ENCODE data around the gene SND1.

Gene SND1

GRCh38 chr7:127872122-127872521, 220.1 kb downstream of the SND1 start:
- POLR2A ChIA-PET: no interaction called here
- no peak for TF ChIP-seq SP1 (IDR thresholded peaks at IDR 0.05)
- no peak for TF ChIP-seq FOXK2 (IDR thresholded peaks at IDR 0.05)
- TF ChIP-seq LEF1 (IDR thresholded peaks at IDR 0.05; ENCODE audit: borderline replicate concordance): no peak
- no peak for TF ChIP-seq HDGF (IDR thresholded peaks at IDR 0.05; ENCODE audit: borderline replicate concordance)
- TF ChIP-seq FOXA1 (IDR thresholded peaks at IDR 0.05): no peak
- TF ChIP-seq ZNF384 (IDR thresholded peaks at IDR 0.05): no peak
- TF ChIP-seq CTBP1 (IDR thresholded peaks at IDR 0.05; ENCODE audit: borderline replicate concordance): no peak
- TF ChIP-seq SUZ12 (IDR thresholded peaks at IDR 0.05): no peak
- no peak for TF ChIP-seq BHLHE40 (IDR thresholded peaks at IDR 0.05; ENCODE audit: borderline replicate concordance)
- TF ChIP-seq NFRKB (IDR thresholded peaks at IDR 0.05): no peak
- TF ChIP-seq PKNOX1 (IDR thresholded peaks at IDR 0.05): no peak
- TF ChIP-seq ARNT (IDR thresholded peaks at IDR 0.05): no peak
- TF ChIP-seq TARDBP (IDR thresholded peaks at IDR 0.05): no peak
- TF ChIP-seq ELF4 (IDR thresholded peaks at IDR 0.05): no peak
- no peak for DNase-seq (ENCODE audit: extremely low spot score)
- CTCF ChIA-PET: no interaction called here

DNA sequence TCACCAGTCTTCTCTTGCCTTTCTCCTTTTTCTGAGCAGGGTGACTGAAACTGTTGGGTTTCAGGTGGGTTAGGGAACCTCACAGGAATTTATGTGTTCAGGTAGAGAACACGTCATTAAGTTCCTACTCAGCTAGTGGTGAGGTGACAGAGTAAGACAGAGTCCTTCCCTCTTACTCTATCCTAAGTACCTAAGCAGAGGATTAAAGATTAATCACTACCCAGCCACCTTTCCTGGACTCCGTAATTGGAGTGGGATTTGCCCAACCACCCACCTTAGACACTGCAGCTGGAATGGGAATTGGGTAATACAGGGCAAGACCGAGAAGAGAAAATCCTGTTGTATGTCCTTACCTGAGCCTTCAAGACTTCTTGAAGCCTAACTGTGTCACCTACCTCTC, 221.2 kb downstream of the SND1 start:
- DNase-seq (ENCODE audit: extremely low spot score): no peak
- POLR2A ChIA-PET: interaction anchor here (0.6 kb wide), 1 partner anchor 38 kb away, joined by 3 read pairs; no protein-coding TSS in a partner anchor
- CTCF ChIA-PET: no interaction called here
- TF ChIP-seq SP1 (IDR thresholded peaks at IDR 0.05) (no peak), ARNT (IDR thresholded peaks at IDR 0.05) (no peak), HDGF (IDR thresholded peaks at IDR 0.05; ENCODE audit: borderline replicate concordance) (no peak), BHLHE40 (IDR thresholded peaks at IDR 0.05; ENCODE audit: borderline replicate concordance) (no peak), FOXK2 (IDR thresholded peaks at IDR 0.05) (no peak), L3MBTL2 (conservative IDR thresholded peaks at IDR 0.05) (no peak), FOXA1 (IDR thresholded peaks at IDR 0.05) (no peak), SUZ12 (IDR thresholded peaks at IDR 0.05) (no peak), TARDBP (IDR thresholded peaks at IDR 0.05) (no peak), ELF4 (IDR thresholded peaks at IDR 0.05) (no peak)

GRCh38 chr7:127873715-127874636, 222.0 kb downstream of the SND1 start:
- TF ChIP-seq LEF1 (IDR thresholded peaks at IDR 0.05; ENCODE audit: borderline replicate concordance): no peak
- TF ChIP-seq ZNF384 (IDR thresholded peaks at IDR 0.05): no peak
- no peak for TF ChIP-seq FOXM1 (IDR thresholded peaks at IDR 0.05; ENCODE audit: borderline replicate concordance)
- no peak for TF ChIP-seq PKNOX1 (IDR thresholded peaks at IDR 0.05)
- TF ChIP-seq SUZ12 (IDR thresholded peaks at IDR 0.05): no peak
- TF ChIP-seq ARNT (IDR thresholded peaks at IDR 0.05): no peak
- TF ChIP-seq L3MBTL2 (conservative IDR thresholded peaks at IDR 0.05): no peak
- TF ChIP-seq BHLHE40 (IDR thresholded peaks at IDR 0.05; ENCODE audit: borderline replicate concordance): no peak
- no peak for TF ChIP-seq SP1 (IDR thresholded peaks at IDR 0.05)
- no peak for TF ChIP-seq ELF4 (IDR thresholded peaks at IDR 0.05)
- TF ChIP-seq HDGF (IDR thresholded peaks at IDR 0.05; ENCODE audit: borderline replicate concordance): no peak
- no peak for TF ChIP-seq CTBP1 (IDR thresholded peaks at IDR 0.05; ENCODE audit: borderline replicate concordance)
- TF ChIP-seq TARDBP (IDR thresholded peaks at IDR 0.05): no peak
- no peak for TF ChIP-seq NFRKB (IDR thresholded peaks at IDR 0.05)
- TF ChIP-seq FOXA1 (IDR thresholded peaks at IDR 0.05): no peak
- no peak for TF ChIP-seq FOXK2 (IDR thresholded peaks at IDR 0.05)
- DNase-seq (ENCODE audit: extremely low spot score): no peak
- ChIA-PET CTCF (no interaction called here), POLR2A (no interaction called here)

DNA sequence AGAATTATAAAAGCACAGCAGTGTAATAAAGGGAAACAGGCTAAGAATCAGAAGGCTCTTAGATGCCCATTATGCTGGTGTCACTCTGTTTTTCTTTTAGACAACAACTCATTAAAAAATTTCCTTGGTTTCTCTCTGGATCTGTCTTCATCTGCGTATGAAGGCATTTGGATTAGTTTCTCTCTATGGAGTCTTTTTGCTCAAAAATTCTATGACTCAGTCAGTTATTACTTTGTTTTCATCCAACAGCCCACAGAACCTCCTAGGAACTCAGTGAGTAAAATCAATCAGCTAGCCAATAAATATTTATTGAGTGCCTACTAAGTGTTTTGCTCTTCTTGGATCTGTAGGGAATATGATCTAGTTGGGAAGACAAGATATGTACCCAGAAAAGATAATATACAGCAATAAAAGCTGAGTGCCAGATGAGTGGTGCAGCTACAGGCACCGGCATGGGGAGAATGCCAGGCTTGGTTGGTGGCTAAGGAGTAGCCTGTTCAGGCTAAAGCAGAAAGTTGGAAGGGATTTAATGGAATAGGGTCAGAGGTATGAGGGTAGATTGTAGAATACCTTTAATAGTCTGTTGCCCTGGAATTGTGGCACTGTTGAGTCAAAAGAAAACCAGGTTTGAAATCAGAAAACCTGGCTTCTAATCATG, 223.1 kb downstream of the SND1 start:
- CTCF ChIA-PET: no interaction called here
- no peak for DNase-seq (ENCODE audit: extremely low spot score)
- POLR2A ChIA-PET: no interaction called here
- TF ChIP-seq HDGF (IDR thresholded peaks at IDR 0.05; ENCODE audit: borderline replicate concordance) (no peak), SP1 (IDR thresholded peaks at IDR 0.05) (no peak), ELF4 (IDR thresholded peaks at IDR 0.05) (no peak), ARNT (IDR thresholded peaks at IDR 0.05) (no peak)

GRCh38 chr7:127876393-127876792, 224.4 kb downstream of the SND1 start:
- ChIA-PET POLR2A (no interaction called here), CTCF (no interaction called here)
- no peak for DNase-seq (ENCODE audit: extremely low spot score)
- TF ChIP-seq FOXA1 (IDR thresholded peaks at IDR 0.05): no peak
- no peak for TF ChIP-seq NFRKB (IDR thresholded peaks at IDR 0.05)
- no peak for TF ChIP-seq BHLHE40 (IDR thresholded peaks at IDR 0.05; ENCODE audit: borderline replicate concordance)
- no peak for TF ChIP-seq ELF4 (IDR thresholded peaks at IDR 0.05)

DNA sequence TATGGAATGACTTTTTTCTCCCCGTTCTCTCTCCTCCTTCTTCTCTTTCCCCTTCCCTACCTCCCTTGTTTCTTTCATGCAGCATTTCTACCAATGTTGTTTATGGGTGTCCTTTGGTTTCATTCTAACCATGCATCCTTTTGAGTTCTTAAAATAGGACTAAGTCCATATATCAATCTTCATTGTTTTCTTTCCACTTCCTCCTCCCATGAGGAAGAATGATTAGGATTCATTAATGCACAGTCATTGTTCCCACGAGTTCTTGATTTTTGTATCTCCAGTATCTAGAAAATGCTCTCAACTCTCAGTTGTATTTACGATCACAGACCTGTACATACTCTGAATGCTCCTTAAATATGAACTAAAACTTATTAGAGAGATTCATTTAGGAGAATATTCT, 226.0 kb downstream of the SND1 start:
- POLR2A ChIA-PET: no interaction called here
- DNase-seq (ENCODE audit: extremely low spot score): no peak
- TF ChIP-seq SP1 (IDR thresholded peaks at IDR 0.05): no peak
- TF ChIP-seq FOXK2 (IDR thresholded peaks at IDR 0.05): no peak
- TF ChIP-seq FOXM1 (IDR thresholded peaks at IDR 0.05; ENCODE audit: borderline replicate concordance): no peak
- no peak for TF ChIP-seq BHLHE40 (IDR thresholded peaks at IDR 0.05; ENCODE audit: borderline replicate concordance)
- TF ChIP-seq HDGF (IDR thresholded peaks at IDR 0.05; ENCODE audit: borderline replicate concordance): no peak
- no peak for TF ChIP-seq ELF4 (IDR thresholded peaks at IDR 0.05)
- no peak for TF ChIP-seq LEF1 (IDR thresholded peaks at IDR 0.05; ENCODE audit: borderline replicate concordance)
- no peak for TF ChIP-seq ZNF384 (IDR thresholded peaks at IDR 0.05)
- no peak for TF ChIP-seq ARNT (IDR thresholded peaks at IDR 0.05)
- TF ChIP-seq NFRKB (IDR thresholded peaks at IDR 0.05): no peak
- TF ChIP-seq SUZ12 (IDR thresholded peaks at IDR 0.05): no peak
- no peak for TF ChIP-seq PKNOX1 (IDR thresholded peaks at IDR 0.05)
- TF ChIP-seq FOXA1 (IDR thresholded peaks at IDR 0.05): no peak
- no peak for TF ChIP-seq CTBP1 (IDR thresholded peaks at IDR 0.05; ENCODE audit: borderline replicate concordance)
- TF ChIP-seq L3MBTL2 (conservative IDR thresholded peaks at IDR 0.05): no peak
- TF ChIP-seq TARDBP (IDR thresholded peaks at IDR 0.05): no peak
- CTCF ChIA-PET: no interaction called here
